ENCODE data around the gene ARHGEF40.

Gene ARHGEF40

DNA sequence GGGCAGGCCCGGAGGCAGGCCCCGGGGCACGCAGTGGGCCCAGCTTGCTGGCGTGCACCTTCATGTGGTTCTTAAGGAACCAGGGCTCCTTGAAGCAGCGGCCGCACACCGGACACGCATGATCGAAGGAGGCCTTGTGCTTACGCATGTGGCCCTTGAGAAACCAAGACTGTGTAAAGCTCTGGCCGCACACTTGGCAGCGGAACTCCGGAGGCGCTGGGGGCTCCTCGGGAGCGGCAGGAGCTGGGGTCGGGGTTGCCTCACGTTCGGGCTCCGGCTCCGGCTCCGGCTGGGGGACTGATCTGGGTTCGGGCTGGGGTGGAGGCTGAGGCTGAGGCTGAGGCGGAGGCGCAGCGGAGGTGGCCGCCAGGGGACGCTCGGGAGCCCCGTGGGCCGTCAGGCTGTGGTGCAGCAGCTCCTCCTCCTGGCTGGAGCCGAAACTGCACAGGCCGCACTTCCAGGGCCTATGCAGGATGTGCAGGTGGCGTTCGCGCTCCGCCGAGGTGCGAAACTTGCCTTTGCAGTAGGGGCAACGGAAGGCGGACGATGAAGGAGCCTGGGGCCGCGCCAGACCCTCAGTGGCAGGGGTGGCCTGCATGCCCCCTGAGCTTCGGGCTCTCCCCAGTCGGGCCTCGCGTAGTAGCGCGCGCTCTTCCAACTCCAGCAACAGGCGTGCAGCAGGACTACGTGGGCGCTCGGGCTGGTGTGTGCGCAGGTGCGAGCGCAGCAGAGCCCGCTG, 22.3 kb downstream of the ARHGEF40 start:
- no peaks in the 10 kb centered on the region for H3K27me3 ChIP-seq (ENCODE audit: insufficient read depth, poor library complexity, severe bottlenecking)
- TF ChIP-seq, protein P1, sequence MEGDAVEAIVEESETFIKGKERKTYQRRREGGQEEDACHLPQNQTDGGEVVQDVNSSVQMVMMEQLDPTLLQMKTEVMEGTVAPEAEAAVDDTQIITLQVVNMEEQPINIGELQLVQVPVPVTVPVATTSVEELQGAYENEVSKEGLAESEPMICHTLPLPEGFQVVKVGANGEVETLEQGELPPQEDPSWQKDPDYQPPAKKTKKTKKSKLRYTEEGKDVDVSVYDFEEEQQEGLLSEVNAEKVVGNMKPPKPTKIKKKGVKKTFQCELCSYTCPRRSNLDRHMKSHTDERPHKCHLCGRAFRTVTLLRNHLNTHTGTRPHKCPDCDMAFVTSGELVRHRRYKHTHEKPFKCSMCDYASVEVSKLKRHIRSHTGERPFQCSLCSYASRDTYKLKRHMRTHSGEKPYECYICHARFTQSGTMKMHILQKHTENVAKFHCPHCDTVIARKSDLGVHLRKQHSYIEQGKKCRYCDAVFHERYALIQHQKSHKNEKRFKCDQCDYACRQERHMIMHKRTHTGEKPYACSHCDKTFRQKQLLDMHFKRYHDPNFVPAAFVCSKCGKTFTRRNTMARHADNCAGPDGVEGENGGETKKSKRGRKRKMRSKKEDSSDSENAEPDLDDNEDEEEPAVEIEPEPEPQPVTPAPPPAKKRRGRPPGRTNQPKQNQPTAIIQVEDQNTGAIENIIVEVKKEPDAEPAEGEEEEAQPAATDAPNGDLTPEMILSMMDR (IDR thresholded peaks at IDR 0.05; ENCODE audit: poor library complexity, severe bottlenecking), result peak; percentile 99
- H3K9me3 ChIP-seq (ENCODE audit: severe bottlenecking), result no peaks in the 10 kb centered on the region
- DNase-seq (ENCODE audit: low spot score) (no peak), ATAC-seq (ENCODE audit: low read depth) (peak; percentile 71)
- H3K4me1 ChIP-seq (ENCODE audit: insufficient read depth, poor library complexity, severe bottlenecking), result no peaks in the 10 kb centered on the region
- H3K36me3 ChIP-seq (ENCODE audit: low read depth), result peaks cover 19% of the 10 kb centered on the region
- no peak overlapping the region for H3K4me3 ChIP-seq (ENCODE audit: severe bottlenecking)
- H3K27ac ChIP-seq (ENCODE audit: poor library complexity, severe bottlenecking), result no peak overlapping the region

DNA sequence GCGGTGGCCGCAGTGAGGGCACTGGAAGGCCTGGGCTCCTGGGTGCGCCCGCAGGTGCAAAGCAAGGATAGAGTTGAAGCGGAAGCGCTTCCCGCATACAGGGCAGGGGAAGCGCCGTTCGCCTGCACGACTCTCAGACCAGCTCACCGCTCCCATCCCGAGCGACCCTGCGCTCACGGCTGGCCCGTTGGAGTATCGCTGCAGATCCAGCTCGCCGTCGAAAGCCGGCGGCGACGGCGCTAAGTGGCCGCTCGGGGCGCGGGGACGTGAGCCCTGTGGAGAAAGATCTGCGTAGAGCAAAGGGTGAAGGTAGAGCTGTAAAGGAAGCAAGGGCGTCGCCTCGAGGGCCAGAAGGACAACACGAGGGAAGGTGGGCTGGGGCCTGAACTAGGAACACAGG, 22.9 kb downstream of the ARHGEF40 start:
- Histone ChIP-seq H3K27ac (ENCODE audit: poor library complexity, severe bottlenecking) (no peak overlapping the region), H3K4me3 (ENCODE audit: severe bottlenecking) (no peak overlapping the region), H3K27me3 (ENCODE audit: insufficient read depth, poor library complexity, severe bottlenecking) (no peaks in the 10 kb centered on the region), H3K36me3 (ENCODE audit: low read depth) (peaks cover 19% of the 10 kb centered on the region), H3K9me3 (ENCODE audit: severe bottlenecking) (no peaks in the 10 kb centered on the region), H3K4me1 (ENCODE audit: insufficient read depth, poor library complexity, severe bottlenecking) (no peaks in the 10 kb centered on the region)
- ATAC-seq (ENCODE audit: low read depth) (no peak), DNase-seq (ENCODE audit: low spot score) (no peak)
- TF ChIP-seq, protein P1 (IDR thresholded peaks at IDR 0.05; ENCODE audit: poor library complexity, severe bottlenecking), result no peak

GRCh38 chr14:21093769-21094681, 23.9 kb downstream of the ARHGEF40 start:
- Histone ChIP-seq H3K4me1 (ENCODE audit: insufficient read depth, poor library complexity, severe bottlenecking) (peaks cover under 1% of the 10 kb centered on the region), H3K36me3 (ENCODE audit: low read depth) (peaks cover 19% of the 10 kb centered on the region), H3K27me3 (ENCODE audit: insufficient read depth, poor library complexity, severe bottlenecking) (no peaks in the 10 kb centered on the region), H3K27ac (ENCODE audit: poor library complexity, severe bottlenecking) (no peak overlapping the region), H3K4me3 (ENCODE audit: severe bottlenecking) (no peak overlapping the region), H3K9me3 (ENCODE audit: severe bottlenecking) (no peaks in the 10 kb centered on the region)
- DNase-seq (ENCODE audit: low spot score) (no peak), ATAC-seq (ENCODE audit: low read depth) (no peak)
- TF ChIP-seq, protein P1 (IDR thresholded peaks at IDR 0.05; ENCODE audit: poor library complexity, severe bottlenecking), result no peak

- DNase-seq (ENCODE audit: low spot score) (no peak), ATAC-seq (ENCODE audit: low read depth) (no peak)
- TF ChIP-seq, protein P1 (IDR thresholded peaks at IDR 0.05; ENCODE audit: poor library complexity, severe bottlenecking), result no peak
- H3K4me3 ChIP-seq (ENCODE audit: severe bottlenecking), result no peak overlapping the region
- no peak overlapping the region for H3K27ac ChIP-seq (ENCODE audit: poor library complexity, severe bottlenecking)
- H3K9me3 ChIP-seq (ENCODE audit: severe bottlenecking), result no peaks in the 10 kb centered on the region
- peaks cover 16% of the 10 kb centered on the region for H3K36me3 ChIP-seq (ENCODE audit: low read depth)
- peaks cover 16% of the 10 kb centered on the region for H3K4me1 ChIP-seq (ENCODE audit: insufficient read depth, poor library complexity, severe bottlenecking)
- no peaks in the 10 kb centered on the region for H3K27me3 ChIP-seq (ENCODE audit: insufficient read depth, poor library complexity, severe bottlenecking)
Measured at GRCh38 chr14:21095430-21096205, 25.5 kb downstream of the ARHGEF40 start.
